GM19238 (cell line): ENCODE results near the gene HES4.

Experiments used
- DNase-seq: peaks from one replicate; pipeline ENCODE4 v3.0.0; 2011; ENCODE audit warnings: low spot score; ENCODE audit not compliant: insufficient read length

The HES4 gene

GRCh38 chr1:952603-953002 is 47.3 kb downstream of the HES4 start:
- DNase-seq, result no peak

GRCh38 chr1:952201-952600 is 47.7 kb downstream of the HES4 start:
- DNase-seq, result no peak

GRCh38 chr1:951364-951763 is 48.5 kb downstream of the HES4 start:
- DNase-seq, result no peak

- DNase-seq, result no peak
Observed at GRCh38 chr1:950881-951280, 49.0 kb downstream of the HES4 start.

- no peak for DNase-seq
Observed at GRCh38 chr1:950268-950667, 49.6 kb downstream of the HES4 start.
